Measurements from ENCODE around the gene C12orf42. TPM values are rescaled to one million over a fixed set of nuclear protein-coding genes. Genes with fewer than 3 reads are reported as not detected.
"Not testable (repeated sequence)": the region's sequence is repeated elsewhere in the genome, so short reads cannot be mapped to it uniquely, and the experiment has no call there.

The C12orf42 gene
- total RNA-seq, 1 experiment from 2014 or later: not detected

GRCh38 chr12:103469719-103470118, 26.0 kb downstream of the C12orf42 start:
- Histone ChIP-seq H3K36me3 (no peaks in the 10 kb centered on the region), H3K27me3 (replicated peaks) (peaks cover 6% of the 10 kb centered on the region; the same call in 1 of the 2 replicates), H3K27ac (no peak overlapping the region), H3K4me1 (replicated peaks) (no peaks in the 10 kb centered on the region), H3K9me3 (replicated peaks) (no peaks in the 10 kb centered on the region), H3K4me3 (no peak overlapping the region)
- DNase-seq (ENCODE audit: low read depth in 1 of 2, low spot score in 2 of 2): no peak

GRCh38 chr12:103468837-103469236, 26.9 kb downstream of the C12orf42 start:
- no peak overlapping the region for H3K4me3 ChIP-seq
- H3K4me1 ChIP-seq (replicated peaks): no peaks in the 10 kb centered on the region

GRCh38 chr12:103462675-103463074, 33.1 kb downstream of the C12orf42 start:
- no peaks in the 10 kb centered on the region for H3K36me3 ChIP-seq
- DNase-seq (ENCODE audit: low read depth in 1 of 2, low spot score in 2 of 2): no peak
- H3K27ac ChIP-seq: no peak overlapping the region
- H3K4me1 ChIP-seq (replicated peaks): no peaks in the 10 kb centered on the region
- H3K4me3 ChIP-seq: no peak overlapping the region
- no peaks in the 10 kb centered on the region for H3K9me3 ChIP-seq (replicated peaks)
- no peaks in the 10 kb centered on the region; the same call in 1 of the 2 replicates for H3K27me3 ChIP-seq (replicated peaks)

More at GRCh38 chr12:103468837-103469236, 26.9 kb downstream of the C12orf42 start:
- Histone ChIP-seq H3K36me3 (no peaks in the 10 kb centered on the region), H3K27me3 (replicated peaks) (peaks cover 6% of the 10 kb centered on the region; the same call in 1 of the 2 replicates), H3K27ac (no peak overlapping the region), H3K9me3 (replicated peaks) (no peaks in the 10 kb centered on the region)
- no peak for DNase-seq (ENCODE audit: low read depth in 1 of 2, low spot score in 2 of 2)

- Histone ChIP-seq H3K4me1 (replicated peaks) (no peaks in the 10 kb centered on the region), H3K27me3 (replicated peaks) (no peaks in the 10 kb centered on the region; the same call in 1 of the 2 replicates), H3K36me3 (no peaks in the 10 kb centered on the region), H3K27ac (no peak overlapping the region), H3K4me3 (no peak overlapping the region), H3K9me3 (replicated peaks) (no peaks in the 10 kb centered on the region)
- no peak for DNase-seq (ENCODE audit: low read depth in 1 of 2, low spot score in 2 of 2)
Observed at GRCh38 chr12:103457471-103457870, 38.3 kb downstream of the C12orf42 start.

GRCh38 chr12:103456006-103456405, 39.8 kb downstream of the C12orf42 start:
- Histone ChIP-seq H3K9me3 (replicated peaks) (no peaks in the 10 kb centered on the region), H3K4me1 (replicated peaks) (no peaks in the 10 kb centered on the region), H3K27me3 (replicated peaks) (no peaks in the 10 kb centered on the region), H3K27ac (no peak overlapping the region), H3K4me3 (no peak overlapping the region), H3K36me3 (no peaks in the 10 kb centered on the region)
- DNase-seq (ENCODE audit: low read depth in 1 of 2, low spot score in 2 of 2): no peak

- Histone ChIP-seq H3K27me3 (replicated peaks) (no peaks in the 10 kb centered on the region), H3K27ac (no peak overlapping the region), H3K4me1 (replicated peaks) (no peaks in the 10 kb centered on the region), H3K9me3 (replicated peaks) (no peaks in the 10 kb centered on the region), H3K36me3 (no peaks in the 10 kb centered on the region), H3K4me3 (no peak overlapping the region)
- DNase-seq (ENCODE audit: low read depth in 1 of 2, low spot score in 2 of 2): no peak
Observed at GRCh38 chr12:103455020-103455763, 40.6 kb downstream of the C12orf42 start.

GRCh38 chr12:103444983-103445382, 50.8 kb downstream of the C12orf42 start:
- no peak for DNase-seq (ENCODE audit: low read depth in 1 of 2, low spot score in 2 of 2)
- no peaks in the 10 kb centered on the region for H3K36me3 ChIP-seq
- H3K4me3 ChIP-seq: no peak overlapping the region
- no peaks in the 10 kb centered on the region for H3K4me1 ChIP-seq (replicated peaks)
- no peak overlapping the region for H3K27ac ChIP-seq
- no peaks in the 10 kb centered on the region for H3K9me3 ChIP-seq (replicated peaks)
- H3K27me3 ChIP-seq (replicated peaks): no peaks in the 10 kb centered on the region

- Histone ChIP-seq H3K4me3 (no peak overlapping the region), H3K36me3 (no peaks in the 10 kb centered on the region), H3K27ac (no peak overlapping the region), H3K4me1 (replicated peaks) (no peaks in the 10 kb centered on the region), H3K9me3 (replicated peaks) (no peaks in the 10 kb centered on the region), H3K27me3 (replicated peaks) (no peaks in the 10 kb centered on the region)
- DNase-seq (ENCODE audit: low read depth in 1 of 2, low spot score in 2 of 2): no peak
Observed at GRCh38 chr12:103442822-103443221, 52.9 kb downstream of the C12orf42 start.

DNA sequence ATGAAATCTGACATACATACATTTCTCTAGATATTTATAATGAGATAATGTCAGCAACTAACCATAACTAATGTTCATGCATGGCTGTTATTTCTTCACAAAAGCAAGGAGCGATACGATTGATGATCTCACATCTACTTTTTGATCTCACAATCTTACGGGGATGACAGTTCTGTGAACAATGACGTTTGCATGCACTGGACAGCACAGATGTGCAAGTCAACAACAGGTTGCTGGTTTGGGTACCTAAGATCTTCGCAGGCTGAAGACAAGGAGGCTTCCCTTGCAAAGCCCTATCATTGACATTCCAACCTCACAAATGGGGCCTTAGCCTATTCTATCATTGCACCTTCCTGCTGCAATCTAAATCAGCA, 53.6 kb downstream of the C12orf42 start:
- H3K9me3 ChIP-seq (replicated peaks): no peaks in the 10 kb centered on the region
- H3K27ac ChIP-seq: no peak overlapping the region
- H3K4me3 ChIP-seq: no peak overlapping the region
- H3K4me1 ChIP-seq (replicated peaks): no peaks in the 10 kb centered on the region
- no peaks in the 10 kb centered on the region for H3K27me3 ChIP-seq (replicated peaks)
- no peaks in the 10 kb centered on the region for H3K36me3 ChIP-seq
- DNase-seq (ENCODE audit: low read depth in 1 of 2, low spot score in 2 of 2): no peak

DNA sequence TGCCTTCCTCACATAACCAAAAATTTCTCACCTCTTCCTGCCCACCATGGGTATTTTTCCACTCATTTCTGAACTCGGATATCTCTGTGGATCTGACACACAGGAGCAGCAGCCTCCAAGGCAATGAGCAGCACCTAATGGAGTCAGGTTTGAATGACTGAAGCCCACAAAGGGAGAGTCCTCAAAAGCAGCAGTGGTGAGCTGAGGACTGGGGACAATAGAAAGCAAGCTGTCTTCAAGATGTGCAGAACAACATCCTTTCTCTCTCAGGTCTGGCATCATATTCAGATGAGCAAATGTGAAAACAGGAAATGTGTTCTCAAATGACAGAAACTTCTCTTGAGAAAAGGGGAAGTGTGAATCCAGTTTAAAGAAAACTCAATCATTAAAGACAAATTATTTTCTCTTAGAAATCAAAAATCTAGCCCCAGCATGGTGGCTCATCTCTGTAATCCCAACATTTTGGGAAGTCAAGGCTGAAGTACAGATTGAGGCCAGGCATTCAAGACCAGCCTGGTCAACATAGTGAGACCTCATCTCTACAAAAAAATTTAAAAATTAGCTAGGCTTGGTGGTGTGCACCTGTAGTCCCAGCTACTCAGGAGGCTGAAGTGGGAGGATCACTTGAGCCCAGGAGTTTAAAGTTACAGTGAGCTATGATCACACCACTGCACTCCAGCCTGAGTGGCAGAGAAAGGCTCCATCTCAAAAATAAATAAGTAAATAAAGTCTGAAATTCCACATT, 54.2 kb downstream of the C12orf42 start:
- Histone ChIP-seq H3K9me3 (replicated peaks) (no peaks in the 10 kb centered on the region), H3K27me3 (replicated peaks) (no peaks in the 10 kb centered on the region), H3K4me3 (no peak overlapping the region), H3K36me3 (no peaks in the 10 kb centered on the region), H3K27ac (no peak overlapping the region), H3K4me1 (replicated peaks) (no peaks in the 10 kb centered on the region)
- no peak for DNase-seq (ENCODE audit: low read depth in 1 of 2, low spot score in 2 of 2)

DNA sequence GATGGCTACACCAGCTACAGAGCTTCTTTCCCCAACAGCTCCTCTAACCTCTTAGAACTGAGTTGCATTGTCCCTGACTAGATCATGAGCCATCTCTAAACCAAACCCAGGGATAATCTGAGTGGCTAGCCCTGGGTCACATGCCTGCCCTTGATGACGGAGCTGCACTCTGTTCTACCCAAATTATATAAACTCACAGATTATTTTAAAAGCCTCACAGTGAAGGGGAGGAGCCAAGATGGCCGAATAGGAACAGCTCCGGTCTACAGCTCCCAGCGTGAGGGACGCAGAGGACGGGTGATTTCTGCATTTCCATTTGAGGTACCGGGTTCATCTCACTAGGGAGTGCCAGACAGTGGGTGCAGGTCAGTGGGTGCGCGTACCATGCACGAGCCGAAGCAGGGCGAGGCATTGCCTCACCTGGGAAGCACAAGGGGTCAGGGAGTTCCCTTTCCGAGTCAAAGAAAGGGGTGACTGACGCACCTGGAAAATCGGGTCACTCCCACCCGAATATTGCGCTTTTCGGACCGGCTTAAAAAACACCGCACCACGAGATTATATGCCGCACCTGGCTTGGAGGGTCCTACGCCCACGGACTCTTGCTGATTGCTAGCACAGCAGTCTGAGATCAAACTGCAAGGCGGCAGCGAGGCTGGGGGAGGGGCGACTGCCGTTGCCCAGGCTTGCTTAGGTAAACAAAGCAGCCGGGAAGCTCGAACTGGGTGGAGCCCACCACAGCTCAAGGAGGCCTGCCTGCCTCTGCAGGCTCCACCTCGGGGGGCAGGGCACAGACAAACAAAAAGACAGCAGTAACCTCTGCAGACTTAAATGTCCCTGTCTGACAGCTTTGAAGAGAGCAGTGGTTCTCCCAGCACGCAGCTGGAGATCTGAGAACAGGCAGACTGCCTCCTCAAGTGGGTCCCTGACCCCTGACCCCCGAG, 61.3 kb downstream of the C12orf42 start:
- H3K4me3 ChIP-seq; H3K27me3 ChIP-seq (replicated peaks): not testable (repeated sequence)

GRCh38 chr12:103431950-103432349, 63.8 kb downstream of the C12orf42 start:
- Histone ChIP-seq H3K36me3 (no peaks in the 10 kb centered on the region), H3K4me3 (no peak overlapping the region), H3K9me3 (replicated peaks) (no peaks in the 10 kb centered on the region)

More for the DNA sequence above, 61.3 kb downstream of the C12orf42 start:
- not testable (repeated sequence) for H3K9me3 ChIP-seq (replicated peaks); DNase-seq (ENCODE audit: low read depth in 1 of 2, low spot score in 2 of 2); H3K36me3 ChIP-seq; H3K4me1 ChIP-seq (replicated peaks); H3K27ac ChIP-seq

DNA sequence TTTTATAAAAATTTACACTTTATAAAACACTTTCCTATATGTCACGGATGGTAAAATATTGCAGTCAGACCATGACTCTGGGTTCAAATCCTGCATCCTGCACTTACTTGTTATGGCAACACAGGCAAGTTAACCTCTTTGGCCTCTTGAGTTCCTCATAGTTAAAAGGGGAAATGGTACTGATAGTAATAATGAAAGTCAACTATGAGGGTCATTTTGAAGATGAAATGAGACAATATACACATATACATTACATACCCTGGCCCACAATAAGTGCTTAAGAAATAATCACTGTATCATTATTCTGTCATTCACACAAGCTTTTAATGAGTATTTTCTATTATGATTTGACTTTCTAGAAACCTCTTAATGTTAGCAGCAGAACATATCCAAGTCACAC, 64.4 kb downstream of the C12orf42 start:
- no peaks in the 10 kb centered on the region for H3K4me1 ChIP-seq (replicated peaks)
- no peak overlapping the region for H3K27ac ChIP-seq
- H3K9me3 ChIP-seq (replicated peaks): no peaks in the 10 kb centered on the region
- H3K27me3 ChIP-seq (replicated peaks): 0 out of 2 replicates have a peak, but pooled peaks cover 2% of the 10 kb centered on the region
- H3K36me3 ChIP-seq: no peaks in the 10 kb centered on the region
- no peak for DNase-seq (ENCODE audit: low read depth in 1 of 2, low spot score in 2 of 2)
- H3K4me3 ChIP-seq: no peak overlapping the region

More at GRCh38 chr12:103431950-103432349, 63.8 kb downstream of the C12orf42 start:
- no peak for DNase-seq (ENCODE audit: low read depth in 1 of 2, low spot score in 2 of 2)
- Histone ChIP-seq H3K27ac (no peak overlapping the region), H3K4me1 (replicated peaks) (no peaks in the 10 kb centered on the region), H3K27me3 (replicated peaks) (0 out of 2 replicates have a peak, but pooled peaks cover 2% of the 10 kb centered on the region)

Data from SJSA1 (cell line).